K562 (cell line): ENCODE data around the gene PRPF18. TPM values are rescaled to one million over a fixed set of nuclear protein-coding genes. Genes with fewer than 3 reads are reported as not detected.

ENCODE experiments used
- ATAC-seq: fragments of 200-7000 bp; cut with Tn5 transposase; 3 replicates; pipeline ENCODE4 v1.9.1; 2020; ENCODE audit warnings: moderate library complexity
- BruUV-seq: library from RNA; stranded (reverse); fragments of 400-500 nt; replicated peaks from 2 replicates; lab custom pipeline; 2021; lab: Mats Ljungman, UMichigan
- CTCF ChIA-PET: fragments of 300-600 bp; formaldehyde crosslinking; extraction: SDS; loops from one replicate; lab custom pipeline; 2021; ENCODE audit warnings: low intra/inter-chr PET ratio; lab: Yijun Ruan, JAX
- POLR2A ChIA-PET: fragments of 300-600, 350-650 bp; sonication (Branson Sonifier 250); formaldehyde crosslinking; extraction: SDS; loops from one replicate; lab custom pipeline; 2021; ENCODE audit warnings: antibody characterized with exemption, inconsistent platforms; lab: Yijun Ruan, JAX
- DNase-seq, 4 experiments: peaks; one replicate each; pipeline versions ENCODE4 v3.0.0 to v3.0.0-alpha.2; 2011 to 2018; ENCODE audit warnings: low spot score in 3 of 4, mixed read lengths in 3 of 4; ENCODE audit errors: extremely low read depth in 1 of 4
- FAIRE-seq: peaks from 2 replicates; lab custom pipeline; 2011; peaks lifted over from hg19 to GRCh38; lab: Jason Lieb, UNC
- H2AFZ ChIP-seq: 2 replicates; pipeline ENCODE4 v1.6.0; 2011; ENCODE audit warnings: low read depth, low read length, control low read depth, inconsistent platforms
- H3K27ac ChIP-seq: fragments of 200-600 bp; 3 replicates; pipeline ENCODE4 v1.8.0; 2011; ENCODE audit warnings: low read depth, mild to moderate bottlenecking, control low read depth, inconsistent platforms, low read length, moderate library complexity, mixed read lengths; ENCODE audit errors: extremely low read depth
- H3K27me3 ChIP-seq, 2 experiments: fragments of 300-600 bp in 1 of 2; 2 replicates in 1 of 2; 3 replicates in 1 of 2; pipeline versions ENCODE4 v1.6.0 to v1.8.0; 2011; ENCODE audit warnings: inconsistent platforms in 2 of 2, low read length in 2 of 2, mild to moderate bottlenecking in 1 of 2, mixed read lengths in 1 of 2, moderate library complexity in 1 of 2; ENCODE audit not compliant: control insufficient read depth in 2 of 2, insufficient read depth in 2 of 2
- H3K36me3 ChIP-seq: fragments of 300-600 bp; 3 replicates; pipeline ENCODE4 v1.8.0; 2011; ENCODE audit warnings: mild to moderate bottlenecking, low read length, inconsistent platforms; ENCODE audit not compliant: control insufficient read depth, insufficient read depth
- H3K4me1 ChIP-seq, 2 experiments: fragments of 200-600 bp in 1 of 2; replicated peaks in 1 of 2; 2 replicates in 1 of 2; 3 replicates in 1 of 2; pipeline versions ENCODE4 v1.5.1 to v1.8.0; 2011; ENCODE audit warnings: inconsistent platforms in 2 of 2, low read length in 2 of 2, mild to moderate bottlenecking in 1 of 2, mixed read lengths in 1 of 2, moderate library complexity in 1 of 2; ENCODE audit not compliant: control insufficient read depth in 2 of 2, insufficient read depth in 2 of 2
- H3K4me2 ChIP-seq: 2 replicates; pipeline ENCODE4 v1.6.1; 2011; ENCODE audit warnings: low read length, control low read depth, inconsistent platforms, mixed read lengths; ENCODE audit not compliant: insufficient read depth
- H3K4me3 ChIP-seq: fragments of 200-600 bp; sonication (generic), shearing (Covaris generic); 2 replicates; pipeline ENCODE4 v1.5.1; 2016; ENCODE audit warnings: control low read depth, inconsistent platforms
- H3K79me2 ChIP-seq: fragments of 200-600 bp; 3 replicates; pipeline ENCODE4 v1.8.0; 2011; ENCODE audit warnings: low read length, inconsistent platforms; ENCODE audit not compliant: control insufficient read depth, insufficient read depth
- H3K9ac ChIP-seq, 2 experiments: 2 replicates each; pipeline versions ENCODE4 v1.6.0 to v1.6.1; 2011; ENCODE audit warnings: low read depth in 2 of 2, low read length in 2 of 2, control low read depth in 1 of 2, inconsistent platforms in 1 of 2, mild to moderate bottlenecking in 1 of 2, mixed read lengths in 1 of 2; ENCODE audit not compliant: insufficient read depth in 1 of 2
- H3K9me1 ChIP-seq: one replicate; pipeline ENCODE4 v1.6.0; 2011; ENCODE audit warnings: inconsistent platforms, mild to moderate bottlenecking, low read length, moderate library complexity; ENCODE audit not compliant: control insufficient read depth, insufficient read depth
- H3K9me3 ChIP-seq: replicated peaks from 2 replicates; pipeline ENCODE4 v1.5.1; 2011; ENCODE audit warnings: low read depth, low read length, inconsistent platforms; ENCODE audit not compliant: control insufficient read depth, insufficient read depth
- H4K20me1 ChIP-seq: replicated peaks from 2 replicates; pipeline ENCODE4 v1.6.1; 2011; ENCODE audit warnings: low read length, inconsistent platforms, mixed read lengths; ENCODE audit not compliant: control insufficient read depth, insufficient read depth
- POLR2B ChIP-seq: fragments of 450-650 bp; IDR thresholded peaks from 2 replicates; pipeline ENCODE4 v1.6.1; 2018; ENCODE audit warnings: low read depth; ENCODE audit not compliant: partially characterized antibody
- ZNF197 ChIP-seq: fragments of 200-800 bp; sonication (Bioruptor generic); IDR thresholded peaks from 2 replicates; pipeline ENCODE4 v1.6.1; 2016; ENCODE audit warnings: low read depth, missing genetic modification characterization, missing compliant biosample characterization
- WGBS: fragments of 100-300 bp; shearing (Covaris generic); methylation state at CpG from one replicate; pipeline ENCODE4 v1.1.6; 2016; ENCODE audit warnings: low coverage, mixed read lengths; ENCODE audit not compliant: insufficient coverage; ENCODE audit errors: missing lambda C conversion rate; 5-methylcytosine and 5-hydroxymethylcytosine counted together
- in situ Hi-C: fragments of 300-500 bp; cut with MboI; formaldehyde crosslinking; loops from 4 replicates; pipeline ENCODE4 v1.15.0; 2018; ENCODE audit warnings: inconsistent platforms, mixed read lengths
- intact Hi-C: fragments of 100-400 bp; cut with micrococcal nuclease; formaldehyde crosslinking; loops from 2 replicates; pipeline ENCODE4 v1.14.2; 2022
- polyA plus RNA-seq, 8 experiments: library from polyadenylated mRNA; depleted of rRNA in 4 of 8; stranded (reverse) in 5 of 8; unstranded in 3 of 8; fragments of >200 nt; fragmentation: Nextera tagmentation in 2 of 8; fragmentation: Illumina TruSeq in 1 of 8; extraction: Ambion mirVana in 2 of 8; extraction: Trizol in 1 of 8; gene quantifications; 2 replicates each; pipeline versions ENCODE4 v1.2.1 to v1.2.3, GENCODE V29; 2011 to 2014; ENCODE audit warnings: inconsistent platforms in 1 of 8, missing spikeins in 1 of 8
- total RNA-seq, 7 experiments: library from RNA; depleted of rRNA in 6 of 7; stranded (reverse); fragments of >200 nt in 6 of 7; fragmentation: Illumina TruSeq in 2 of 7; extraction: Trizol in 2 of 7; gene quantifications; 2 replicates each; pipeline versions ENCODE4 v1.2.1 to v1.2.3, GENCODE V29; 2011 to 2021; ENCODE audit warnings: low replicate concordance in 1 of 7
- TF ChIP-seq, protein P1 (sequence below): fragments of 450-650 bp; formaldehyde crosslinking; IDR thresholded peaks from 2 replicates; pipeline ENCODE4 v1.4.0; 2020; ENCODE audit warnings: mild to moderate bottlenecking, mixed read lengths

Gene PRPF18
- total and polyA plus RNA-seq, 9 of the 15 experiments (the other 6 are each of a cell fraction or from before 2014, with no cell fraction given), result 14.0 to 30.6 (median 23.1) TPM

DNA sequence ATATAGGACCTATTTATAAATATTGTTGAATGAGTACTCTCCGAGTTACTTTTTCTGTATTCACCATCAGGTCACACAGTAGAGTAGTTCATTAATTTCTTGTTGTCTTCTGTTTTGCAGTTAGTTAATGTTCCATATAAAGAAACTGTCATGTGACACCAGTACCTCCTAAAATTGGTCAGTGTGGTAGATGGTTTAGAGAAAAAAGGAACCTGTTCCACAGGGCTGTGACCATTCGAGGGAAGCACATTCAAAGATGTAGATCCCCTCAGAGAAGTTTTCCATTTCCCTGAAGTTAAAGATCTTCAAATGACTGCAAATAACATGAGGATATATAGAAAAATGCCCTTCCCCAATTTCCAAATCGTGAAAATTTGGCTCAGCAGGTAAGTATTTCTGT is 45.7 kb downstream of the PRPF18 start:
- no peak for DNase-seq
- Histone ChIP-seq H3K9ac (no peak overlapping the region), H3K27ac (no peak overlapping the region), H3K27me3 (no peaks in the 10 kb centered on the region), H3K36me3 (peaks cover 9% of the 10 kb centered on the region; the same call in 2 of the 3 replicates), H3K9me1 (no peaks in the 10 kb centered on the region), H3K9me3 (no peaks in the 10 kb centered on the region), H3K79me2 (no peaks in the 10 kb centered on the region), H3K4me3 (no peak overlapping the region), H3K4me1 (no peaks in the 10 kb centered on the region), H4K20me1 (no peaks in the 10 kb centered on the region), H3K4me2 (no peak overlapping the region), H2AFZ (no peak overlapping the region)
- CTCF ChIA-PET, result no interaction called here
- no peak for FAIRE-seq
- TF ChIP-seq, protein P1, sequence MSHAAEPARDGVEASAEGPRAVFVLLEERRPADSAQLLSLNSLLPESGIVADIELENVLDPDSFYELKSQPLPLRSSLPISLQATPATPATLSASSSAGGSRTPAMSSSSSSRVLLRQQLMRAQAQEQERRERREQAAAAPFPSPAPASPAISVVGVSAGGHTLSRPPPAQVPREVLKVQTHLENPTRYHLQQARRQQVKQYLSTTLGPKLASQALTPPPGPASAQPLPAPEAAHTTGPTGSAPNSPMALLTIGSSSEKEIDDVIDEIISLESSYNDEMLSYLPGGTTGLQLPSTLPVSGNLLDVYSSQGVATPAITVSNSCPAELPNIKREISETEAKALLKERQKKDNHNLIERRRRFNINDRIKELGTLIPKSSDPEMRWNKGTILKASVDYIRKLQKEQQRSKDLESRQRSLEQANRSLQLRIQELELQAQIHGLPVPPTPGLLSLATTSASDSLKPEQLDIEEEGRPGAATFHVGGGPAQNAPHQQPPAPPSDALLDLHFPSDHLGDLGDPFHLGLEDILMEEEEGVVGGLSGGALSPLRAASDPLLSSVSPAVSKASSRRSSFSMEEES (CRISPR knock-in tag), result peak; percentile 50
- TF ChIP-seq ZNF197 (CRISPR knock-in tag), result no peak
- ATAC-seq, result no peak
- BruUV-seq, result no TSS peak
- POLR2A ChIA-PET, result no interaction called here
- intact Hi-C loops (no loop called here), in situ Hi-C loops (no loop called here)
- WGBS, result 54% methylated on average over 3 of the region's 3 CpGs

DNA sequence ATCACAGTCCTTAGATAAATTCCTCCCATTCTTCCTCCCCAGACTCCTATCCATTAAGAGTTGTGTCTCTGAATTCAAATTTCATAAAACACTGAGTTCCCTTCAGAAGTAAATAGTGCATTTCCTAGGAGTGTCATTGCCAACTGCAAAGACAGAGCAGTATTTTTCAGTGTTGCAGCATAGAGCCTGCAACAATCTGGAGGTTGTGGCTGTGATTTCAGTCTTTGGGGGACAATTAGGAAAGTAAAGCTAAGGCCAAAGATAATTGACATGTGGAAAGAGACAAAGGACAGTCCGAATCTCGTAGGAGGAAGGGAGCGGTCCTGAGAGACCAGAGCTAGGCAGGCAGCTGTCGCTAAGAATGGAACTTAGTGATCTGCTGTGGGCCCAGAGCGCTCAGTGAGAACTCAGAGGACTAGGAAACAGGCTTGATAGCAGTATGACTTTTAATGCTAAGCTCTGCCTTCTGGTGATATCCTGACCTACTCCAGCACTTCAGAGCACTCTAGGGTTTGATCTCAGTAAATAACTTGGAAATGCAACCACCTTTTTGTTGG is 46.2 kb downstream of the PRPF18 start:
- Histone ChIP-seq H3K9ac (no peak overlapping the region), H3K79me2 (no peaks in the 10 kb centered on the region), H3K4me2 (no peak overlapping the region), H3K4me1 (no peaks in the 10 kb centered on the region), H3K36me3 (peaks cover 9% of the 10 kb centered on the region; the same call in 2 of the 3 replicates), H3K9me1 (no peaks in the 10 kb centered on the region), H3K4me3 (no peak overlapping the region), H4K20me1 (no peaks in the 10 kb centered on the region), H3K27ac (no peak overlapping the region), H3K9me3 (no peaks in the 10 kb centered on the region), H3K27me3 (no peaks in the 10 kb centered on the region), H2AFZ (no peak overlapping the region)
- POLR2A ChIA-PET, result interaction anchor here (1.7 kb wide), 1 partner anchor 12 kb away, joined by 5 read pairs; no protein-coding TSS in a partner anchor
- CTCF ChIA-PET, result no interaction called here
- FAIRE-seq (no peak), ATAC-seq (no peak), DNase-seq (no peak)
- 95% methylated on average over 5 of the region's 5 CpGs for WGBS
- no TSS peak for BruUV-seq
- TF ChIP-seq POLR2B, result no peak
- intact Hi-C loops (no loop called here), in situ Hi-C loops (no loop called here)
